ENCODE measurements around the gene ELAPOR1.

Gene ELAPOR1

GRCh38 chr1:109084563-109085517 is 29.1 kb upstream of the ELAPOR1 start:
- no peak overlapping the region for H2AFZ ChIP-seq (ENCODE audit: low read length, unreplicated experiment)
- H3K27me3 ChIP-seq (ENCODE audit: insufficient read depth, low read length), result no peaks in the 10 kb centered on the region
- H3K36me3 ChIP-seq (ENCODE audit: insufficient read depth, low read length), result peaks cover 3% of the 10 kb centered on the region; the same call in 1 of the 2 replicates
- H3K27ac ChIP-seq (ENCODE audit: low read depth, low read length), result no peak overlapping the region
- H3K79me2 ChIP-seq (ENCODE audit: control insufficient read depth, insufficient read depth, low read length, unreplicated experiment), result no peaks in the 10 kb centered on the region
- no peak overlapping the region for H3K4me3 ChIP-seq (ENCODE audit: low read depth, low read length)
- H3K4me1 ChIP-seq (ENCODE audit: control insufficient read depth, insufficient read depth, low read length, unreplicated experiment), result no peaks in the 10 kb centered on the region

GRCh38 chr1:109089242-109090015 is 24.5 kb upstream of the ELAPOR1 start:
- Histone ChIP-seq H2AFZ (ENCODE audit: low read length, unreplicated experiment) (no peak overlapping the region), H3K27me3 (ENCODE audit: insufficient read depth, low read length) (no peaks in the 10 kb centered on the region), H3K36me3 (ENCODE audit: insufficient read depth, low read length) (peaks cover 3% of the 10 kb centered on the region; the same call in 1 of the 2 replicates), H3K4me3 (ENCODE audit: low read depth, low read length) (peak overlapping the region; percentile 94; the same call in 1 of the 2 replicates), H3K27ac (ENCODE audit: low read depth, low read length) (no peak overlapping the region), H3K4me1 (ENCODE audit: control insufficient read depth, insufficient read depth, low read length, unreplicated experiment) (peaks cover 19% of the 10 kb centered on the region), H3K79me2 (ENCODE audit: control insufficient read depth, insufficient read depth, low read length, unreplicated experiment) (peaks cover 21% of the 10 kb centered on the region)

GRCh38 chr1:109090196-109091077 is 23.5 kb upstream of the ELAPOR1 start, which contains the start of gene TMEM167B:
Gene TMEM167B (plus strand): TSS chr1:109090764. CDS start chr1:109090873, 109 bp downstream.
- Histone ChIP-seq H3K27ac (ENCODE audit: low read depth, low read length) (peak within 1 kb of the TSS; percentile 91), H3K27me3 (ENCODE audit: insufficient read depth, low read length) (no peaks in the 10 kb centered on the region), H3K4me3 (ENCODE audit: low read depth, low read length) (peak within 1 kb of the TSS; percentile 94), H3K79me2 (ENCODE audit: control insufficient read depth, insufficient read depth, low read length, unreplicated experiment) (peaks cover 21% of the 10 kb centered on the region), H3K4me1 (ENCODE audit: control insufficient read depth, insufficient read depth, low read length, unreplicated experiment) (peaks cover 22% of the 10 kb centered on the region), H2AFZ (ENCODE audit: low read length, unreplicated experiment) (peak within 1 kb of the TSS; percentile 98), H3K36me3 (ENCODE audit: insufficient read depth, low read length) (peaks cover 3% of the 10 kb centered on the region; the same call in 1 of the 2 replicates)

GRCh38 chr1:109091078-109091838 is 22.7 kb upstream of the ELAPOR1 start:
- Histone ChIP-seq H3K4me3 (ENCODE audit: low read depth, low read length) (peak overlapping the region; percentile 94), H3K27ac (ENCODE audit: low read depth, low read length) (peak overlapping the region; percentile 91), H3K27me3 (ENCODE audit: insufficient read depth, low read length) (no peaks in the 10 kb centered on the region), H3K4me1 (ENCODE audit: control insufficient read depth, insufficient read depth, low read length, unreplicated experiment) (peaks cover 22% of the 10 kb centered on the region), H3K36me3 (ENCODE audit: insufficient read depth, low read length) (peaks cover 3% of the 10 kb centered on the region; the same call in 1 of the 2 replicates), H2AFZ (ENCODE audit: low read length, unreplicated experiment) (peak overlapping the region; percentile 98), H3K79me2 (ENCODE audit: control insufficient read depth, insufficient read depth, low read length, unreplicated experiment) (peaks cover 21% of the 10 kb centered on the region)

- Histone ChIP-seq H3K27me3 (ENCODE audit: insufficient read depth, low read length) (no peaks in the 10 kb centered on the region), H3K36me3 (ENCODE audit: insufficient read depth, low read length) (peaks cover 3% of the 10 kb centered on the region; the same call in 1 of the 2 replicates), H3K27ac (ENCODE audit: low read depth, low read length) (peak overlapping the region; percentile 91), H2AFZ (ENCODE audit: low read length, unreplicated experiment) (peak overlapping the region; percentile 16), H3K4me3 (ENCODE audit: low read depth, low read length) (peak overlapping the region; percentile 94), H3K79me2 (ENCODE audit: control insufficient read depth, insufficient read depth, low read length, unreplicated experiment) (peaks cover 21% of the 10 kb centered on the region), H3K4me1 (ENCODE audit: control insufficient read depth, insufficient read depth, low read length, unreplicated experiment) (peaks cover 22% of the 10 kb centered on the region)
These were observed 22.1 kb upstream of the ELAPOR1 start for GRCh38 chr1:109091839-109092193.

GRCh38 chr1:109094377-109094803 is 19.5 kb upstream of the ELAPOR1 start:
- peaks cover 2% of the 10 kb centered on the region; the same call in 1 of the 2 replicates for H3K36me3 ChIP-seq (ENCODE audit: insufficient read depth, low read length)
- H3K27me3 ChIP-seq (ENCODE audit: insufficient read depth, low read length), result no peaks in the 10 kb centered on the region
- no peak overlapping the region for H3K4me3 ChIP-seq (ENCODE audit: low read depth, low read length)
- peaks cover 21% of the 10 kb centered on the region for H3K79me2 ChIP-seq (ENCODE audit: control insufficient read depth, insufficient read depth, low read length, unreplicated experiment)
- H3K27ac ChIP-seq (ENCODE audit: low read depth, low read length), result no peak overlapping the region
- peaks cover 22% of the 10 kb centered on the region for H3K4me1 ChIP-seq (ENCODE audit: control insufficient read depth, insufficient read depth, low read length, unreplicated experiment)
- H2AFZ ChIP-seq (ENCODE audit: low read length, unreplicated experiment), result no peak overlapping the region

GRCh38 chr1:109094871-109095270 is 19.0 kb upstream of the ELAPOR1 start:
- H3K27ac ChIP-seq (ENCODE audit: low read depth, low read length), result no peak overlapping the region
- no peaks in the 10 kb centered on the region for H3K27me3 ChIP-seq (ENCODE audit: insufficient read depth, low read length)
- no peak overlapping the region for H2AFZ ChIP-seq (ENCODE audit: low read length, unreplicated experiment)
- peaks cover 22% of the 10 kb centered on the region for H3K4me1 ChIP-seq (ENCODE audit: control insufficient read depth, insufficient read depth, low read length, unreplicated experiment)
- no peak overlapping the region for H3K4me3 ChIP-seq (ENCODE audit: low read depth, low read length)
- no peaks in the 10 kb centered on the region for H3K36me3 ChIP-seq (ENCODE audit: insufficient read depth, low read length)
- peaks cover 21% of the 10 kb centered on the region for H3K79me2 ChIP-seq (ENCODE audit: control insufficient read depth, insufficient read depth, low read length, unreplicated experiment)

- peaks cover 26% of the 10 kb centered on the region for H3K79me2 ChIP-seq (ENCODE audit: control insufficient read depth, insufficient read depth, low read length, unreplicated experiment)
- no peak overlapping the region for H3K4me3 ChIP-seq (ENCODE audit: low read depth, low read length)
- no peak overlapping the region for H2AFZ ChIP-seq (ENCODE audit: low read length, unreplicated experiment)
- H3K27me3 ChIP-seq (ENCODE audit: insufficient read depth, low read length), result no peaks in the 10 kb centered on the region
- H3K27ac ChIP-seq (ENCODE audit: low read depth, low read length), result no peak overlapping the region
- H3K4me1 ChIP-seq (ENCODE audit: control insufficient read depth, insufficient read depth, low read length, unreplicated experiment), result peaks cover 19% of the 10 kb centered on the region
- H3K36me3 ChIP-seq (ENCODE audit: insufficient read depth, low read length), result no peaks in the 10 kb centered on the region
These were observed 18.3 kb upstream of the ELAPOR1 start for GRCh38 chr1:109095631-109096030.

- H3K79me2 ChIP-seq (ENCODE audit: control insufficient read depth, insufficient read depth, low read length, unreplicated experiment), result peaks cover 30% of the 10 kb centered on the region
- H3K4me1 ChIP-seq (ENCODE audit: control insufficient read depth, insufficient read depth, low read length, unreplicated experiment), result peaks cover 19% of the 10 kb centered on the region
- H2AFZ ChIP-seq (ENCODE audit: low read length, unreplicated experiment), result no peak overlapping the region
- no peak overlapping the region for H3K27ac ChIP-seq (ENCODE audit: low read depth, low read length)
- no peaks in the 10 kb centered on the region for H3K27me3 ChIP-seq (ENCODE audit: insufficient read depth, low read length)
- H3K36me3 ChIP-seq (ENCODE audit: insufficient read depth, low read length), result no peaks in the 10 kb centered on the region
- no peak overlapping the region for H3K4me3 ChIP-seq (ENCODE audit: low read depth, low read length)
These were observed 17.8 kb upstream of the ELAPOR1 start for GRCh38 chr1:109096120-109096519.
